PC-3 (cell line): Measurements from ENCODE around the gene FANCC. TPM values are rescaled to one million over a fixed set of nuclear protein-coding genes. Genes with fewer than 3 reads are reported as not detected.

Source experiments
- ATAC-seq: fragments of 200-7000 bp; cut with Tn5 transposase; 2 replicates; pipeline ENCODE4 v1.9.1; 2020; ENCODE audit warnings: mild to moderate bottlenecking, moderate library complexity
- BruUV-seq: library from RNA; stranded (reverse); fragments of 400-500 nt; replicated peaks from 2 replicates; lab custom pipeline; 2021; lab: Mats Ljungman, UMichigan
- CTCF ChIA-PET: fragments of 300-600 bp; sonication (Branson Sonifier 250); formaldehyde crosslinking; loops from one replicate; lab custom pipeline; 2022; ENCODE audit warnings: antibody characterized with exemption; lab: Charles Lee
- POLR2A ChIA-PET: fragments of 300-600 bp; sonication (Branson Sonifier 250); formaldehyde crosslinking; loops from one replicate; lab custom pipeline; 2022; ENCODE audit warnings: antibody characterized with exemption; ENCODE audit not compliant: unreplicated experiment; lab: Charles Lee
- DNase-seq: peaks from one replicate; pipeline ENCODE4 v3.0.0-alpha.2; 2015
- H2AFZ ChIP-seq: fragments of 300-600 bp; sonication (generic); 2 replicates; pipeline ENCODE4 v1.6.0; 2016; ENCODE audit warnings: antibody characterized with exemption, low read length
- H3F3A ChIP-seq: fragments of 300-600 bp; sonication (generic); one replicate; pipeline ENCODE4 v1.6.0; 2017; ENCODE audit warnings: antibody characterized with exemption, low read length, control low read depth, mild to moderate bottlenecking; ENCODE audit not compliant: unreplicated experiment
- H3K27ac ChIP-seq: fragments of 300-600 bp; sonication (generic); 2 replicates; pipeline ENCODE4 v1.5.1; 2016; ENCODE audit warnings: mild to moderate bottlenecking, low read length
- H3K27me3 ChIP-seq: fragments of 300-600 bp; sonication (generic); 2 replicates; pipeline ENCODE4 v1.6.1; 2016; ENCODE audit warnings: low read length, mixed read lengths
- H3K36me3 ChIP-seq: fragments of 300-600 bp; sonication (generic); 2 replicates; pipeline ENCODE4 v1.6.1; 2016; ENCODE audit warnings: low read depth, mixed run types, low read length, mixed read lengths
- H3K4me1 ChIP-seq: fragments of 300-600 bp; sonication (generic); 2 replicates; pipeline ENCODE4 v1.5.1; 2016; ENCODE audit warnings: low read length; ENCODE audit not compliant: insufficient read depth
- H3K4me2 ChIP-seq: fragments of 300-600 bp; sonication (generic); 2 replicates; pipeline ENCODE4 v1.6.0; 2016; ENCODE audit warnings: low read length
- H3K4me3 ChIP-seq: fragments of 300-600 bp; sonication (generic); 2 replicates; pipeline ENCODE4 v1.5.1; 2016; ENCODE audit warnings: mild to moderate bottlenecking, low read length, mixed read lengths
- H3K79me2 ChIP-seq: fragments of 300-600 bp; sonication (generic); 2 replicates; pipeline ENCODE4 v1.6.1; 2017; ENCODE audit warnings: low read length, mixed read lengths
- H3K9ac ChIP-seq: fragments of 300-600 bp; sonication (generic); 2 replicates; pipeline ENCODE4 v1.6.0; 2016; ENCODE audit warnings: mild to moderate bottlenecking, low read length
- H3K9me2 ChIP-seq: fragments of 300-600 bp; sonication (generic); replicated peaks from 2 replicates; pipeline ENCODE4 v1.6.1; 2016; ENCODE audit warnings: mixed run types, low read length, mixed read lengths
- H3K9me3 ChIP-seq: fragments of 300-600 bp; sonication (generic); 2 replicates; pipeline ENCODE4 v1.6.1; 2016; ENCODE audit warnings: low read length, mixed read lengths
- H4K20me1 ChIP-seq: fragments of 300-600 bp; sonication (generic); 2 replicates; pipeline ENCODE4 v1.6.1; 2016; ENCODE audit warnings: low read length, mixed read lengths
- CTCF ChIP-seq: fragments of 300-600 bp; sonication (generic); conservative IDR thresholded peaks from 2 replicates; pipeline ENCODE4 v1.5.1; 2017; ENCODE audit warnings: antibody characterized with exemption, low read depth, mild to moderate bottlenecking, low read length
- EZH2 ChIP-seq: fragments of 300-600 bp; sonication (generic); IDR thresholded peaks from one replicate; pipeline ENCODE4 v1.6.1; 2017; ENCODE audit warnings: antibody characterized with exemption, mild to moderate bottlenecking, low read length; ENCODE audit not compliant: unreplicated experiment
- EZH2phosphoT487 ChIP-seq: fragments of 300-600 bp; sonication (generic); IDR thresholded peaks from 2 replicates; pipeline ENCODE4 v1.6.1; 2018; ENCODE audit warnings: mild to moderate bottlenecking, antibody characterized with exemption, low read length, borderline replicate concordance
- intact Hi-C: fragments of 100-400 bp; cut with micrococcal nuclease; formaldehyde crosslinking; loops from 2 replicates; pipeline ENCODE4 v1.9.0; 2023
- total RNA-seq: library from RNA; depleted of rRNA; stranded (reverse); fragments of >200 nt; gene quantifications from 2 replicates; pipeline ENCODE4 v1.2.3, GENCODE V29; 2014

The FANCC gene
- total RNA-seq, 1 experiment from 2014 or later, result 6.9 TPM

GRCh38 chr9:95239071-95239470 is 78.4 kb downstream of the FANCC start:
- intact Hi-C loops, result no loop called here
- ATAC-seq (no peak), DNase-seq (no peak)
- H3K9me3 ChIP-seq, result no peaks in the 10 kb centered on the region
- no peaks in the 10 kb centered on the region for H3K9me2 ChIP-seq
- H3K4me1 ChIP-seq, result no peaks in the 10 kb centered on the region
- CTCF ChIA-PET, result no interaction called here
- H3K27ac ChIP-seq, result no peak overlapping the region
- H3K79me2 ChIP-seq, result no peaks in the 10 kb centered on the region
- H2AFZ ChIP-seq, result no peak overlapping the region
- no peak overlapping the region for H3K4me2 ChIP-seq
- H3K4me3 ChIP-seq, result no peak overlapping the region
- H3F3A ChIP-seq, result no peaks in the 10 kb centered on the region
- no peaks in the 10 kb centered on the region for H4K20me1 ChIP-seq
- no peaks in the 10 kb centered on the region for H3K27me3 ChIP-seq
- POLR2A ChIA-PET, result no interaction called here
- no TSS peak for BruUV-seq
- H3K36me3 ChIP-seq, result no peaks in the 10 kb centered on the region
- no peak overlapping the region for H3K9ac ChIP-seq
- TF ChIP-seq EZH2phosphoT487 (no peak), CTCF (no peak)

GRCh38 chr9:95237336-95237735 is 80.2 kb downstream of the FANCC start:
- H3F3A ChIP-seq, result no peaks in the 10 kb centered on the region
- no peaks in the 10 kb centered on the region for H4K20me1 ChIP-seq
- H3K36me3 ChIP-seq, result no peaks in the 10 kb centered on the region
- no peaks in the 10 kb centered on the region for H3K9me2 ChIP-seq
- intact Hi-C loops, result no loop called here
- H3K79me2 ChIP-seq, result no peaks in the 10 kb centered on the region
- no peaks in the 10 kb centered on the region for H3K4me1 ChIP-seq
- no peak for ATAC-seq
- no peak overlapping the region for H3K27ac ChIP-seq
- no peak for DNase-seq
- no peak overlapping the region for H3K9ac ChIP-seq
- H3K9me3 ChIP-seq, result no peaks in the 10 kb centered on the region
- H2AFZ ChIP-seq, result no peak overlapping the region
- POLR2A ChIA-PET, result no interaction called here
- CTCF ChIA-PET, result no interaction called here
- H3K27me3 ChIP-seq, result no peaks in the 10 kb centered on the region
- no peak overlapping the region for H3K4me2 ChIP-seq
- no TSS peak for BruUV-seq
- no peak for TF ChIP-seq EZH2
- no peak for TF ChIP-seq CTCF
- no peak for TF ChIP-seq EZH2phosphoT487
- H3K4me3 ChIP-seq, result no peak overlapping the region

GRCh38 chr9:95230046-95230445 is 87.5 kb downstream of the FANCC start:
- H2AFZ ChIP-seq, result no peak overlapping the region

More at GRCh38 chr9:95230046-95230445, 87.5 kb downstream of the FANCC start:
- intact Hi-C loops, result no loop called here
- no peak for ATAC-seq
- Histone ChIP-seq H3K4me3 (no peak overlapping the region), H3K27ac (no peak overlapping the region), H3K9me2 (no peaks in the 10 kb centered on the region), H3K79me2 (no peaks in the 10 kb centered on the region), H3K4me2 (no peak overlapping the region), H3K9ac (no peak overlapping the region), H3K27me3 (no peaks in the 10 kb centered on the region), H3K4me1 (no peaks in the 10 kb centered on the region), H3K9me3 (no peaks in the 10 kb centered on the region), H3F3A (no peaks in the 10 kb centered on the region), H3K36me3 (no peaks in the 10 kb centered on the region), H4K20me1 (no peaks in the 10 kb centered on the region)
- no TSS peak for BruUV-seq
- ChIA-PET POLR2A (no interaction called here), CTCF (no interaction called here)
- DNase-seq, result no peak
- no peak for TF ChIP-seq CTCF
- TF ChIP-seq EZH2phosphoT487, result no peak
- no peak for TF ChIP-seq EZH2
